Hematopoietic multipotent progenitor cell treated with erythropoietin and hydrocortisone succinate and interleukin-3 and kit ligand, for 4 days (in vitro differentiated cells): Measurements from ENCODE around the gene LILRB4.
"Not testable (repeated sequence)": the region's sequence is repeated elsewhere in the genome, so short reads cannot be mapped to it uniquely, and the experiment has no call there.

Source experiments
- DNase-seq: peaks from one replicate; pipeline ENCODE4 v3.0.0-alpha.2; 2015

LILRB4 gene

GRCh38 chr19:54696766-54697165 is 34.0 kb downstream of the LILRB4 start:
- no peak for DNase-seq

- DNase-seq, result not testable (repeated sequence)
These were observed 34.9 kb downstream of the LILRB4 start for GRCh38 chr19:54697716-54698115.

GRCh38 chr19:54704928-54705327 is 42.1 kb downstream of the LILRB4 start:
- no peak for DNase-seq

- peak; percentile 27 for DNase-seq
These were observed 45.2 kb downstream of the LILRB4 start for GRCh38 chr19:54707962-54708361.

- DNase-seq, result no peak
These were observed 46.0 kb downstream of the LILRB4 start for GRCh38 chr19:54708781-54709180.

GRCh38 chr19:54709212-54709948 is 46.6 kb downstream of the LILRB4 start:
- DNase-seq, result no peak

- not testable (repeated sequence) for DNase-seq
These were observed 47.2 kb downstream of the LILRB4 start for GRCh38 chr19:54709956-54710355.
